ENCODE measurements around the gene SNU13.
"Not testable (repeated sequence)": the region's sequence is repeated elsewhere in the genome, so short reads cannot be mapped to it uniquely, and the experiment has no call there.

SNU13 gene

DNA sequence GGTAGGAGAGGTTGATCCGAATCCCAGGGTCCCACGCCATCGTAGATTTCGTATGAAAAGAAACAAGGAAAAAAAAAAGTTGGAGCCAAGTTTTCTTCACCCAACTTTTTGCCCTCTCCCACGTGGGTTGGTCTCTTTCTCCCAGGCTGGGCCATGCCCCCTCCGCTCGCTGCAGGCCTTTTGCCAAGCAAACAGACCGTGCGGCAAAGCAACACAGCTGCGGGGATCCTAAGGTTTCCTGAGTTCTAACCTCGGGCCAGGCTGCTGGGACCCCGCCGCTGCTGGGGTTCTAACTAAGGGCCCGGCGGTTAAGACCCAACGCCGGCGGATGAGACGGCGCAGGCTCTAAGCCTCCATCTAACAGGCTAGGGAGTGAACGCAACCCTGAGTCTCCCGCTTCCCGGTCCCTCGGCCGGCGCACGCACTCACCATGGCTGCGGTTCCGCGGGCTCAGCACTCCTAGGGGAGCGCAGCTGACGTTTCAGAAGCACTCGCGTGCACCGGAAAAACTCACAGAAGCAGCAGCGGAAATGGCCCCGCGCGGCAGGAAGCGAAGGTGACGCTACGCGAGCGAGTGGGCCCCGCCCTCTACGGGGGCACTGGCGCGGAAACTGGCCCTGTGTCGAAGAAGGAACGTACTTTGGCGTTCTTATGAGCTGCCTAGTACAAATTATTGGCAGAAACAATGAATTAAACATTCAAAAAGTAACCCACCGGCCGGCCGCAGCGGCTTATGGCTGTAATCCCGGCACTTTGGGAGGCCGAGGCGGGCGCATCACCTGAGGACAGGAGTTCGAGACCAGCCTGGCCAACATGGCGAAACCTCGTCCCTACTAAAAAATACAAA is at the start of gene SNU13:
SNU13 (minus strand) TSS at position 503 of the 847 bp plus-strand sequence; CDS start at position 432, 71 bp downstream.
- DNase-seq, result peak; percentile 92

DNA sequence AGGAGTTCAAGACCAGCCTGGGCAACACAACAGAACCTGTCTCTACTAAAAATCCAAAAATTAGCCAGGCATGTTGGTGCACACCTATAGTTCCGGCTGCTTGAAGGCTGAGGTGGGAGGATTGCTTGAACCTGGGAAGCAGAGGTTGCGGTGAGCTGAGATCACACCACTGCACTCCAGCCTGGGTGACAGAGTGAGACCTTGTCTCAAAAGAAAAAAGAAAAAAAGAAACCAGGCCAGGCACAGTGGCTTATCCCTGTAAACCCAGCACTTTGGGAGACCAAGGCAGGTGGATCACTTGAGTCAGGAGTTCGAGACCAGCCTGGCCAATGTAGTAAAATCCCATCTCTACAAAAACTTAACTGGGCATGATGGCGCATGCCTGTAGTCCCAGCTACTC is 44.6 kb upstream of the SNU13 start:
- not testable (repeated sequence) for DNase-seq

DNA sequence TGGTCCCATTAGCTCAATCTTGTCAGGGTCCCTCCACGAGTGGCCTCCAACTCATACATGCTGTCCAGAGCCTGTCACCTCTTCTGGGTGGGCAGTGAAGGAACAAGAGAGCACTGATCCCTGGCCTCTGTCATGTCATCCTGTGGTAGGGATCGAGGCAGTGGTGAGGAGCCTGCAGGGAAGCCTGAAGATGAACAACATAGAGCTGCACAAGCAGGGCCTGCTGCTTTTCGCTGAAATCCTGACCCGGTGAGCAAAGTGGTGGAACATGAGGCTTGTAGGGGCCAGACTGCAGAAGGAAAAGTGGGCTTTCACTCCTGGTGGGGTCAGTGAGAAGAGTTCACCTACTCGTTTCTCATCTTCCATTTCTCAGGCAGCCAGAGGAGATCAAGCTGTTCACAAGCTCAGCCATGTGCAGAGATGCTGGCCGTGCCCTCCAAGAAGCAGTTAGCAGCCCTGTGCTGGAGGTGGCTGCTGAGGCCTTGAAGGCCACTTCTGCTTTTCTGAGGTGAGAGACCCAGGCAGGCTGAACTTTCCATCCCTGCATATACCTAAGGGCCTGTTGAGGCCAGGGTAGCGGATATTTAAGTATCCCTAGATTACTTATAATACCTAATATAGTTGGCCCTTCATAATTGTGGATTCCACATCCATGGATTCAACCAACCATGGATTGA is 43.6 kb upstream of the SNU13 start:
- DNase-seq, result no peak

DNA sequence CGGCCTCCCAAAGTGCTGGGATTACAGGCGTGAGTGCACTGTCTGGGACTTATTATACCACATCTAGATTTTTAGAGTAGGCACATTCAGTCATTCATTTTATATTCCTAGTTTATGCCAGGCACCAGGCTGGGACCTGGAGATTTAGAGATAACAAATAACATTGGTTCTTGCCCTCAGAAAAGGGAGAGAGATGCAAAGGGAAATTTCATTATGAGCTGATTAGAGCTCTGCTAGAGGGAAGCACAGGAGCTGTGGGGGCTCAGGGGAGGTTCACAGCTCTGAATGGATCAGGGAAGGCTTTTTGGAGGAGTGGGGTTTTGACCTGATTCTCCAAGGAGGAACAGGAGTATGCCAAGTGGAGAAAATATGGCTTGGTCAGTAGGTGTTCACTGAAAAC is 42.9 kb upstream of the SNU13 start:
- DNase-seq, result no peak

DNA sequence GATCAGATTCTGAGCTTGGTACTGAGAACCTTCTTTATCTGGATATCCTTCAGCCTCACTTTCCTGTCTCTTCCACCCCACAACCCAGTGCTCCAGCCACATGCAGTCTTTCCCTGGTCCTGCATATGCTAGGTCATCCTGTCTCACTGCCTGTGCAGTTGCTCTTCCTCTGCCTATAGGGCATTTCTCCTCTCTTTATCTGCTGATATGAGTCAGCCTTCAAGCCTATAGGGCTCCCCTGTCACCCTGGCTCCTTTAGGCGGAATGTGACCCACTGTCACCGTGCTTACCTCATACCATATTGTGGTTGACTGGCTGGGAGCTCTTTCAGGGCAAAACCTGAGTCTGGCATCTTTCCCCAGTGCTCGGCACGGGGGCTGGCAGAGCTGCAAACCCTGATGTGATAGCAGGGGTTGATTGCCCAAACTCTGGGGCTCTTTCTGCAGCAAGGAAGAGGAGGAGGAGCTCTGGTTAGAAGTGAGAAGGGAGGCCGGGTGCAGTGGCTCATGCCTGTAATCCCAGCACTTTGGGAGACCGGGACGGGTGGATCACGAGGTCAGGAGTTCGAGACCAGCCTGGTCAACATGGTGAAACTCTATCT is 36.9 kb upstream of the SNU13 start:
- no peak for DNase-seq

DNA sequence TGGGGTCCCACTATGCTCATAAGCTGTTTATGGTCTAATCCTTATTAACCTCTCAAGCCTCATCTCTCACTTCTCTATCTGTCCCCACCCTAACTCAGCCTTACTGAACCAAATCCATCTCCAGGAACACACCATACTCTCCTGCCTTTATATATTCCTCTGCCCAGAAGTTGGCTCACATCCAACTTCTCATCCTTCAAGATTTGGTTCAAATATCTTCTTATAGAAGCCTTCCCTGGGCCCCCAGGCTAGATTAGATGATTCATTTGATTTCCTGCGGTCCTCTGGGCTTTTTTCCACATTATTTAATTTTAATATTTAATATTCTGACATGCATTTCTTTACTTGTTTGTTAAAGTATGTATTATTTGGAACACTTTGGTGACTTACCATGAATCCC is 33.8 kb upstream of the SNU13 start:
- peak; percentile 52 for DNase-seq

DNA sequence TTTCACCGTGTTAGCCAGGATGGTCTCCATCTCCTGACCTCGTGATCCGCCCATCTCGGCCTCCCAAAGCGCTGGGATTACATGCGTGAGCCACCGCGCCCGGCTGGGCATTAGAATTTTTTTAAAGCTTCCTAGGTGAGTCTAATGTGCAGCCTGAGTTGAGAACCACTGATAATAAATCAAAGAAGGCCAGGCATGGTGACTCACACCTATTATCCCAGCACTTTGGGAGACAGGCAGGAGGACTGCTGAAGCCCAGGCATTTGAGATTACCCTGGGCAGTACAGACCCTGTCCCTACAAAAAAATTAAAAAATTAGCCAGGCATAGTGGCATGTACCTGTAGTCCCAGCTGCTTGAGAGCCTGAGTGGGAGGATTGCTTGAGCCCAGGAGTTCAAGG is 24.3 kb upstream of the SNU13 start:
- DNase-seq, result no peak

DNA sequence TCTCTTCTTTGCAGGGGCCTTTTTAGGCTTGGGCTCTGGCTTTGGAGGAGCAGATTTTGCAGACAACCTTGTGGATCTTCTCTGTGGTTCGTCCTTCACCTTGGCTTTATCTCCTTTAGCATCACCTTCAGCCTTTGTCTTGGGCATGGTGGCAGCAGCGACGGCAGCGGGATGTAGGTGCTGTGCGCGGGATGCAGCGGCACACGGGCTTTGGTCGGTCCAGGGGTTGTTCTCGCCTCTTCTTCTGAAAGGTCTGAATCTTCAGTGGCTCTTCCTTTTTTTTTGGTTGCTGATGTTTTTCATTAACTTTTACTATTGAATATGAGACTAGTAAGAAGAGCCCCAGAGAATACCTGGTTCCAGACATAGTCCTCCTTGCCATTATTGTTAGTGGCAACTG is 20.7 kb upstream of the SNU13 start:
- DNase-seq, result no peak

DNA sequence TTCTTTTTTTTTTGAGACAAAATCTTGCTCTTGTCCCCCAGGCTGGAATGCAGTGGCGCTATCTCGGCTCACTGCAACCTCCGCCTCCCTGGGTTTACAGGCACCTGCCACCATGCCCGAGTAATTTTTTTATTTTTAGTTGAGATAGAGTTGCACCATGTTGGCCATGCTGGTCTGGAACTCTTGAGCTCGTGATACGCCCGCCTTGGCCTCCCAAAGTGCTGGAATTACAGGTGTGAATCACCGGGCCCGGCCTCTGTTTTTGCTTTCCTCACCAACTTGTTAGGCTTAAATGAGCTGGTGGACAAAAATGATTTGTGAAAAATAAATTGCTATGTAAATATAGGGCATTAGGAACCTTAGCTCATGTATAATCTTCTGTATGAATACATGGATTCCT is 14.1 kb upstream of the SNU13 start:
- DNase-seq, result no peak

DNA sequence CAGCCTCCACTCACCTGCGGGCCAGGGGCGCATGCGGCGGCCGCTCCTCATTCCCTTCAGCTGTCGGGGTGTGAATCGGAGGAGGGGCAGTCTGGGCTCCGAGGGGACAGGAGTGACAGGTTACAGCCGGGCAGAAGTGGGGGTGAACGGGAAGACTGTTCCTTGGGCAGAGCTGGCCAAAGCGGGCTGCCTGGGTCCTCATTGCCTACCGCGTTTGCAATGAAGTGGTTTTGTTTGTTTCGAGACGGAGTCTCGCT is 11.4 kb upstream of the SNU13 start:
- DNase-seq, result no peak

DNA sequence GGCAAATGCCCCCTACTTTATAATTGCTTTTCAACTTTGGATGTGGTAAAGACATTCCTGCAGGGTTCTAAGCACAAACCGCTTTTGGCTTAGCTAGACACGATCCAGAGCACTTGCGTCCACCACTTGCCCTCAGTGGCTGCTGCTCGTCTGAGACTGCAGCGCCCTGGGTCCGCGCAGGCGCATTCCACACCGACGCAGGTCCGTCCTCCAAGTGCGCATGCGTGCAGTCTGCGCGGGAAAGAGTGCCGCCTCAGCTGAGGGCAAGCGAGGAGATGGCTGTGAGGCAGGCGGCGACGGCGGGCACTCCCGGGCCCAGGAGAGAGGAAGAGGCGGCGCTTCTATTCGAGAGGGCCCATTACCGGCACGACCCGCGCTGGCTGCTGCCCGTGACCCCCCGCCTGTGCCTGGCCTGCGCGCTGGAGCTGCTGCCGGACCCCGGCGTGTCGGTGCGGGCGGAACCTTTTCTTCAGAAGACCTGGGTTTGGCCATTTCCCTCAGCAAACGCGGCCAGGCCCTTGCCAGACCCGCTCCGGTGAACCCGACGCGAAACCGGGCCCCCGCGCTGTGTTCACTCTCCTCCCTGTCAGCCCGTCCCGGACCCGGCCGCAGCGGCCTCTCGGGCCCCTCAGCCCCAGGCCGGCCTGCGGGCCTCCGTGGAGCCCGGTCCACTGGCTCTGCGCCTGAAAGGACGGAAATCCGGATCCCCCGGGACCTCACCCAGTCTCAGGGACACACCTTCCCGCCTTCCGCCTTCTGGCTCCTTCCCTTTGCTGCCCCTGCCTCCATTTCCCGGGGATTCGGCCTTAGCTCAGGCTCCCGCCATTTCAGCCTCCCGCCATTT is 10.8 kb upstream of the SNU13 start, which contains the start of gene MEI1:
MEI1 (plus strand) TSS at position 240 of the 844 bp plus-strand sequence; CDS start at position 276, 36 bp downstream.
- DNase-seq, result no peak

DNA sequence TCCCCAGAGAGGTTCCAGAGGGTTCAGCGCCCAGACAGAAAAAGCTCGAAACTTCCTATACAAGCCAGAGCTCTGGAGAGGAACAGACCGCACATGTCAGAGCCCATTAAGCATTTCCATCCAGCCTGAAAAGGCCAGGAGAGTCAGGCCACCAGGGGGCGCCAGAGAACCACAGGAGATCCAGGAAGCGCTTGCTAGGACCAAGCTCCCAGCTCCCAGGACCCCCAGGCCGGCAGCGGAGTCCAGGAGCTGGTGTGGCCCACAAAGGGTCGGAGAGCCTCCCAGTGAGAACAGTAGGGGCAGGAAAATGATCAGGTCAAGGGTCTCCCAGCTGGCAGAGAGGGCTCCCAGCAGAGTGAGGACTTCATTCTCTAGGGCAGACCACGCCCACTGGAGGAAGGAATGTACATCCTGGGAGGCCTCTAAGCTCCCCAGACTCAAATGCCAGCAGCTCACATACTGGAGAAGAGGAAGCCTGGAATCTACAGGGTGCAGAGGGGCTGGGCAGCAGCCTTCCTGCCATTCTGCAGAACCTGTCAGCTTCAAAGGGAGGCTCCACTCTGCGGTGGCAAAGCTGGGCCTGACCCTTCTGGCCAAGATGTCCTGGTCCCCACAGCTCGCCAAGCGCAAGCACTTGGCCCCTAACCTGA is 8.6 kb upstream of the SNU13 start:
- peak; percentile 94 for DNase-seq

DNA sequence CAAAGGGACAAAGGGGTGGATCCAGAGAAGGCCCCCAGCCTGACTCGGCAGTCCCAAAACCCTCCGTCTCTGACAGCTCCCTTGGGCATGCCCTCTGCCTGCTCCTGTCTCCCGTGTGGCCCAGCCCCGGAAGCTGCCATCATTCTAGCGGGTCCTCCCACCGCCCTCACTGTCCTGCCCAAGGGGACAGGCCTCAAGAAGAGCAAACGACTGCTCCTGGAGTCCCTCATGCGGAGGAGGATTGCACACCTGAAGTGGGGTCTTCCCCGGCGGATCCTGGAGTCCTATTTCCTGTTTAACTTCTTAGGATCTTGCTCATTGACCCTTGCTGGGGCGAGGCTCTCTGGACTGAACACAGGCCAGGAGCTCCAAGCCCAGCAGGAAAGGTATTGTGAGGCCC is 8.0 kb upstream of the SNU13 start:
- DNase-seq, result no peak

DNA sequence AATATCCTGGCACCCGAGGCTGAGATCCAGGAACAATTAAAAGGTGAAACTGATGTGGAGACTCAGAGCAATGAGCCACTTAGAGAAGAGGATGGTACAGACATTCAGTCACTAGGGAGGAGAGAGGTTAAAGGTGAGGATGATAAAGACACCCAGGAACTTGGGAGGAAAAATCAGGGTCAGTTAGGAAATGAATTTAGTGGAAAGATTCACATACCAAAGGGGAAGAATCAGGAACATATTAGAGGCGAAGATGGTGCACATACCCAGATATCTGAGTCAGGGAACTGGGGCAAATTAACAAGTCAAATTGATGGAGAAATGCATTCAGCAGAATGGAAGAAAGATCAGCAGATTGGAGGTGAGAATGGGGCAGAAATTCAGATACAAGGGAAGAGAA is 6.5 kb upstream of the SNU13 start:
- no peak for DNase-seq

DNA sequence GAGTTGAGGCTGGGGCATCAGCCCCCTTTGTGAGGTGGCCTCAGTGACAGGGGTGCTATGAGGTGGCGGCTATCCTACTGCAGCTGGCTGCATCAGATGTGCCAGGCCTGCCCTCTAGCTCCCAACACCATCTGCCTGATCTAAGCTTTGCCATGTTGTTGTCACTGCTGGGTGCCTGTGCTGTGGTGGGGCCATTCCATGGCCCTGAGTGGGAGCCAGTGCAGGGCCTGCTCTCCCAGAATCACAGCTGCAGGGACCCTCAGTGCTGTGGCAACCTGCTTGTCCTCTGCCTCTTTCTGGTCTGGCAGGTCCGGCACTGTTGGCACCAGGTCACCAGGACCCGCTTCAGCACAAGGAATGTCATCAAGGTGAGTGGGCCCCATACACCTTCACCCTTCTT is 1.8 kb upstream of the SNU13 start:
- no peak for DNase-seq

DNA sequence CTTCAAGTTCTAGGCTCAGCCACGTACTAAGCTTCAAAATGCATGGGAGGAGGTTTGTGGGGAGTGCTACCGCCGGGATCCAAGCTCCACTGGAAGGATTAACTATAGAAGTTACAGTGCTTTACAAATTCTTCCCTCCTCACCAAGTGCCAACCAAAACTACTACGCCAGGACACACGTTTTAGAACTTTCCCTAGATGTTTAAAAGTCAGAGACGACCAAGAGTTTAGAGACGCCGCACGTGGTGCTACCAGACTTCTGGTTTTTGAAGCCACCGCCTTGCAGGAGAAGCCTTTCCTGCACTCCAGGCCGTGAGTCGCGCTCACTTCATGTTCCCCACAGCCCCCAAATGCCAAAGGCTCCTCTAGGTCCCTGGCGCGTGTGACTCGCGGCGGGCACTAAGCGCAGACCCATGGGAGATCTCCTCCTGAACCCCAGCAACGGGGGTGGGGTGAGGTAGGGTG is 734 bp downstream of the SNU13 start:
- DNase-seq, result peak; percentile 50

DNA sequence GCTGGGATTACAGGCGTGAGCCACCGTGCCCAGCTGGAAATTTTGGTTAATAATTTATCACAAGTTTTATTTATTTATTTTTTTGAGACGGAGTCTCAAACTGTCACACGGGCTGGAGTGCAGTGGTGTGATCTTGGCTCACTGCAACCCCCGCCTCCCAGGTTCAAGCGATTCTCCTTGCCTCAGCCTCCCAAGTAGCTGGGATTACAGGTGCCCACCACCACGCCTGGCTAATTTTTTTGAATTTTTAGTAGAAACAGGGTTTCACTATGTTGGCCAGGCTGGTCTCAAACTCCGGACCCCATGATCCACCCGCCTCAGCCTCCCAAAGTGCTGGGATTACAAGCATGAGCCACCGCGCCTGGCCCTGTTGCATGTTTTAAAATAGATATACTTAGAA is 1.8 kb downstream of the SNU13 start:
- DNase-seq, result not testable (repeated sequence)

DNA sequence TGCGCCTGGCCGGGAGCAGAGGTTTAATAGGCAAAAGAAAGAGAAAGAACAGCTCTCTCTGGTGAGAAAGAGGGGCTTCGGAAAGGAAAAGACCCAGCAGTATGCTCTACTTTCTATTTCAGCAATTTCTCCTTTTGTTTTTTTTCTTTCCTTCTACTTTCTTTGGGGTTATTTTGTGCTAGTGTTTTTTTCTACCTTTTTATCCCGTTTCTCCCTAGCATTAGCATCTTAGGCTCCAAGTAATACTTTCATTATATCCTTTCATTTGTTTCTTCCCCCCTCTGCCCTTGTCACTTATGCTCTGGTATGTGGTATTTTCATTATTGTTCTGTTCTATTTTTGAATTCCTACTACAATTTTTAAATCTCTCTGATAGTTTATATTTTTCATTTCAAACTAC is 4.5 kb downstream of the SNU13 start:
- DNase-seq, result no peak

DNA sequence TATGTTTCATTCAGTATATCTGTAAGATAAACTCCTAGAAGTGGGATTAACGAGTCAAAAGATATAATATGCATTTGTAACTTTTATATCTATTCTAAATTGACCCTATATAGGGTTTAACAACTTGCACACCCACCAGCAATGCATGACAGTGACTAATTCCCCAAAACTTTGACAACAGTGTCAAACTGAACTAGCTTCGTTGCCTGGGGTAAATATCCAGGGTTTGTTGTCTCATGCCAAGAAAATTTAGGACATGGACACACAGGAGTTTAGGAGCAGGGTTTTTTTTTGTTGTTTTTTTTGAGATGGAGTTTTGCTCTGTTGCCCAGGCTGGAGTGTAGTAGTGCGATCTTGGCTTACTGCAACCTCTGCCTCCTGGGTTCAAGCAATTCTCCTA is 5.1 kb downstream of the SNU13 start:
- DNase-seq, result no peak

DNA sequence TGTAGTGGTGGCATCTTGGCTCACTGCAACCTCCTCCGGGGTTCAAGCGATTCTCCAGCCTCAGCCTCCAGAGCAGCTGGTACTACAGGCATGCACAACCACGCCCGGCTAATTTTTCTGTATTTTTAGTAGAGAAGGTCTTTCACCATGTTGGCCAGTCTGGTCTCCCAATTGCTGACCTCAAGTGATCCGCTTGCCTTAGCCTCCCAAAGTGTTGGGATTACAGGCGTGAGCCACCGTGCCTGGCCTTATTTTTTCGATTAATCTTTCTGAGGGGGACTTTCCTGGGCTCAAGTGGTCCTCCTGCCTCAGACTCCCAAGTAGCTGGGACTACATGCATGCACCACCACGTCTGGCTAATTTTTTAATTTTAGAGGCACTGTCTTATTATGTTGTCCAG is 5.6 kb downstream of the SNU13 start:
- DNase-seq, result no peak

DNA sequence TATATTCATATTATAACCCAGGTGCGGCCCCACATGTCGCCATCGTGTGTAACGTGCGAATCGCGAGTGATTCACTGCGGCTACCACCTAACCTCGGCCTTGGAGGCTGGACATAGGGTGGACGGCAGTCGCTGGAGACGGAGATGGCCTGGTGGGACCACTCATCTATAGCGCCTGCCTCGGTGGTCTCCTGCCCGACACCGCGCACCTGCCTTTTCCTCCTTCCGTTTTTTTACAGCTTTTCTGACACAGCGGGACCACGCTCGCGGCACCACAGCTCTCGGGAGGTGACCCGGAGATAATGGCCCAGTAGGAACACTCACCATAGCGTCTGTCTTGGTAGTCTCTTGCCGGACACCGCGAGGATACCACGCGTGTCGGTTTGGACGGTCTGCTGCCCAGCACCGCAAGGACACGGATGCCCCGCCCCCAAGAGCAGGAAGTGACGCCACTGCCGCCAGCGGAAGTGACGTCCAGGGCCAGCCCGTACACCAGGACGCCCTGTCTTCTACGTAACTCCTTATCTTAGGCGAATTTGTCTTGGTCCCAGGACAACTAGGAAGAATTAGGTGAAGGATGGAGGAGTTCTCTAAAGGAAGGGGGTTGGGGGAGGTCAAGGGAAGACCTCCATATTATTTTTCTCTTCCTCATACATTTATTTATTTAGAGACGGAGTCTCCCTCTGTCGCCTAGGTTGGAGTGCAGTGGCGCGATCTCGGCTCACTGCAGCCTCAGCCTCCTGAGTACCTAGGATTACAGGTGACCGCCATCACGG is 6.4 kb downstream of the SNU13 start:
- no peak for DNase-seq

DNA sequence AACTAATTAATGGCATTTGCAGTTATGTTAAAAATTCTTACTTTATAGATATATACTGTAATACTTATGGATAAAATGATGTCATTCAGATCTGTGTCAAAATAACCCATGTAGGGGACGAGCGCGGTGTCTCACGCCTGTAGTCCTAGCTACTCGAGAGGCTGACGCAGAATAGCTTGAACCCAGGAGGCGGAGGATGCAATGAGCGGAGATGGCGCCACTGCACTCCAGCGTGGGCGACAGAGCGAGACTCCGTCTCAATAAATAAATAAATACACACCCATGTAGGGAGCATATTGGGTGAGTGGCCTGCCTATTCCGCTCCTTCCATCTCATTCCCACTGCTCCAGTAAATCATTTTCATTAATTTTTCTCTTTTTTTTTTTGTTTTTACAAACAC is 7.1 kb downstream of the SNU13 start:
- no peak for DNase-seq

Measured in NCI-H82 (cell line).